ENCODE data around the gene IL17REL. TPM values are rescaled to one million over a fixed set of nuclear protein-coding genes. Genes with fewer than 3 reads are reported as not detected.

The IL17REL gene
- total RNA-seq, 1 experiment from 2014 or later: not detected

- no peak overlapping the region for H3K27ac Mint-ChIP-seq (ENCODE audit: unreplicated experiment)
- ChIA-PET POLR2A (no interaction called here), CTCF (interaction anchor here (0.8 kb wide), 1 partner anchor 9 kb away, joined by 4 read pairs; no protein-coding TSS in a partner anchor)
- H3K36me3 Mint-ChIP-seq (ENCODE audit: insufficient read depth, unreplicated experiment): no peaks in the 10 kb centered on the region
- peaks cover 8% of the 10 kb centered on the region for H3K27me3 Mint-ChIP-seq (ENCODE audit: insufficient read depth, unreplicated experiment)
- TF ChIP-seq, protein P1, sequence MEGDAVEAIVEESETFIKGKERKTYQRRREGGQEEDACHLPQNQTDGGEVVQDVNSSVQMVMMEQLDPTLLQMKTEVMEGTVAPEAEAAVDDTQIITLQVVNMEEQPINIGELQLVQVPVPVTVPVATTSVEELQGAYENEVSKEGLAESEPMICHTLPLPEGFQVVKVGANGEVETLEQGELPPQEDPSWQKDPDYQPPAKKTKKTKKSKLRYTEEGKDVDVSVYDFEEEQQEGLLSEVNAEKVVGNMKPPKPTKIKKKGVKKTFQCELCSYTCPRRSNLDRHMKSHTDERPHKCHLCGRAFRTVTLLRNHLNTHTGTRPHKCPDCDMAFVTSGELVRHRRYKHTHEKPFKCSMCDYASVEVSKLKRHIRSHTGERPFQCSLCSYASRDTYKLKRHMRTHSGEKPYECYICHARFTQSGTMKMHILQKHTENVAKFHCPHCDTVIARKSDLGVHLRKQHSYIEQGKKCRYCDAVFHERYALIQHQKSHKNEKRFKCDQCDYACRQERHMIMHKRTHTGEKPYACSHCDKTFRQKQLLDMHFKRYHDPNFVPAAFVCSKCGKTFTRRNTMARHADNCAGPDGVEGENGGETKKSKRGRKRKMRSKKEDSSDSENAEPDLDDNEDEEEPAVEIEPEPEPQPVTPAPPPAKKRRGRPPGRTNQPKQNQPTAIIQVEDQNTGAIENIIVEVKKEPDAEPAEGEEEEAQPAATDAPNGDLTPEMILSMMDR (IDR thresholded peaks at IDR 0.05; ENCODE audit: insufficient read depth in 1 of 2, low read depth in 1 of 2, low read length in 1 of 2, severe bottlenecking in 1 of 2, unreplicated experiment in 1 of 2): no peak
- Histone ChIP-seq H3K36me3 (ENCODE audit: control insufficient read depth, insufficient read depth, low read length) (no peaks in the 10 kb centered on the region), H3K4me3 (ENCODE audit: low read depth, low read length) (no peak overlapping the region), H3K9me3 (0 out of 2 replicates have a peak, but pooled peaks cover 6% of the 10 kb centered on the region), H3K4me1 (no peaks in the 10 kb centered on the region), H3K27me3 (replicated peaks; ENCODE audit: control insufficient read depth, insufficient read depth, low read length) (no peaks in the 10 kb centered on the region)
- intact Hi-C loops (cut with micrococcal nuclease; ENCODE audit: unreplicated experiment): loop anchor here (10.0 kb wide), 1 partner anchor 55 kb away; no protein-coding TSS in a partner anchor
- H3K4me3 Mint-ChIP-seq (ENCODE audit: unreplicated experiment): no peak overlapping the region
- peaks cover 10% of the 10 kb centered on the region for H3K9me3 Mint-ChIP-seq (ENCODE audit: unreplicated experiment)
- no TSS peak for BruUV-seq (replicated peaks)
- no peak for DNase-seq
- no peaks in the 10 kb centered on the region for H3K4me1 Mint-ChIP-seq (ENCODE audit: low read depth, unreplicated experiment)
These were observed 27.3 kb upstream of the IL17REL start for GRCh38 chr22:50039669-50040443.

DNA sequence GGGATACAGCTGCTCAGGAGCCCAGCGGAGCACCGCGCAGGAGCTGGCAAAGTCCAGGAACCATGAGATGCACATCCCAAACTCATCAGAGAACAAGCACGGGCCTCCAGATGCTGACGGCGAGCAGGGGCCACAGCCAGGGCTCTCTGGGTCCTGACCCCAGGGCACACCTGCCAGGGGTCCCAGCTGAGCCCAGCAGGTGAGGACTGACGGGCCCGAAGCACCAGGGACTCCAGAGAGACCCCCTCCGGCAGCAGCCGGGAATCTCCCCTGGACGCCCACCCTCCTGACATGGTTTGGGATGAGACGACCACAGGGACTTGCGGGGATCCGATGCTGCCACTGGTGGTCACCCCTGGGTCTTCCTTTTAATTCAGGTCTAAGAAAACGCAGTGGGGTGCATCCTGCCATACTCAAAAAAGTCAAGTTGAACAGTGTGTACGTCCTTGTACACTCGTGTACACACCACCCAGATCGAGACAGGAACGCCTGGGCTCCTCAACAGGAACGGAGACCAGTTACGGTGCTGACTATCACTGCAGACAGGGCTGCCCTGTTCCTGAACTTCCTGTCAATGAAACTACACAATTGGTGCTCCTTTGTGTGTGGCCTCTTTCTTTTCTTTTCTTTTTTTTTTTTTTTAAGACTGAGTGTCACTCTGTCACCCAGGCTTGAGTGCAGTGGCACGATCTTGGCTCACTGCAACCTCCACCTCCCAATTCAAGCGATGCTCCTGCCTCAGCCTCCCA is 23.6 kb upstream of the IL17REL start:
- H3K27ac Mint-ChIP-seq (ENCODE audit: unreplicated experiment): no peak overlapping the region
- H3K9me3 Mint-ChIP-seq (ENCODE audit: unreplicated experiment): no peaks in the 10 kb centered on the region
- Histone ChIP-seq H3K4me1 (no peaks in the 10 kb centered on the region), H3K9me3 (0 out of 2 replicates have a peak, but pooled peaks cover 6% of the 10 kb centered on the region), H3K4me3 (ENCODE audit: low read depth, low read length) (no peak overlapping the region), H3K36me3 (ENCODE audit: control insufficient read depth, insufficient read depth, low read length) (no peaks in the 10 kb centered on the region), H3K27me3 (replicated peaks; ENCODE audit: control insufficient read depth, insufficient read depth, low read length) (no peaks in the 10 kb centered on the region)
- TF ChIP-seq, protein P1 (IDR thresholded peaks at IDR 0.05; ENCODE audit: insufficient read depth in 1 of 2, low read depth in 1 of 2, low read length in 1 of 2, severe bottlenecking in 1 of 2, unreplicated experiment in 1 of 2): no peak
- intact Hi-C loops (cut with micrococcal nuclease; ENCODE audit: unreplicated experiment): loop anchor here (10.0 kb wide), 1 partner anchor 51 kb away; no protein-coding TSS in a partner anchor
- CTCF ChIA-PET: interaction anchor here (0.6 kb wide), 1 partner anchor 333 kb away, joined by 4 read pairs; no protein-coding TSS in a partner anchor
- H3K4me1 Mint-ChIP-seq (ENCODE audit: low read depth, unreplicated experiment): no peaks in the 10 kb centered on the region
- POLR2A ChIA-PET: no interaction called here
- no TSS peak for BruUV-seq (replicated peaks)
- H3K4me3 Mint-ChIP-seq (ENCODE audit: unreplicated experiment): no peak overlapping the region
- H3K27me3 Mint-ChIP-seq (ENCODE audit: insufficient read depth, unreplicated experiment): no peaks in the 10 kb centered on the region
- no peak for DNase-seq
- H3K36me3 Mint-ChIP-seq (ENCODE audit: insufficient read depth, unreplicated experiment): no peaks in the 10 kb centered on the region

DNA sequence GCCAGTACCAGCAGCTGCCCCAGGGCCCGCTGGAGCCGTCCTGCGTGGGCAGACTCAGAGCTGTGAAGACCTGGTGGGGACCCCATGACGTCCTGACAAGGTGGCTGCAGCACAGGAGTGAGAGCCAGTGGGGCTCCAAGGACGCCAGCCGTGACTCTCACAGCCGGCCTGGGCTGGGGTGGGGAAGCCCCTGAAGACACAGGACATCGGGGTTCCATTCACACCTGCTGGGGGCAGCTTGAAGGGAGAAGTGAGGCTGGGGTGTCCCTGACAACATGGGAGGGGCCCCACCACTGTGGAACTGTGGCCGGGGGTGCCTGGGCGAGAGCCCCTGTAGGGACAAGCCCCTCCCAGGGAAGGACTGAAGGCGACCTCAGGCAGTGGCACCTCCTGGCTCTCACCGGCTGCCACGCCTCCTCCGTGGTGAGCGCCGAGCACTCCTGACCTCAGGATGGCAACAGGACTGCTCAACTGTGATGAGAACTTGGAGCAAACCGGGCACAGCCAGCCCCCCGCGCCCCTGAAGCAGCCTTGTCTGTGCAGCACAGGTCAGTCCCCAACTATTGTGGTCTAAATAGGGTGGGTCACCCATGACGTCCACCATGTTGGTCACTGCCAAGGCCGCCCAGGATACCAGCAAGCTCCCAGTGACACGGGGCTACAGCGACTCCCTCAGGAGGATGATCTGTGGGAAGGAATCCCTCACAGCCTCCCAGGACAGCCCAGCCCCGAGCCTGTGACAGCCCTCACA is 22.7 kb upstream of the IL17REL start:
- Mint-ChIP-seq H3K27me3 (ENCODE audit: insufficient read depth, unreplicated experiment) (no peaks in the 10 kb centered on the region), H3K4me1 (ENCODE audit: low read depth, unreplicated experiment) (no peaks in the 10 kb centered on the region), H3K36me3 (ENCODE audit: insufficient read depth, unreplicated experiment) (no peaks in the 10 kb centered on the region), H3K4me3 (ENCODE audit: unreplicated experiment) (no peak overlapping the region), H3K27ac (ENCODE audit: unreplicated experiment) (no peak overlapping the region), H3K9me3 (ENCODE audit: unreplicated experiment) (no peaks in the 10 kb centered on the region)
- TF ChIP-seq, protein P1 (IDR thresholded peaks at IDR 0.05; ENCODE audit: insufficient read depth in 1 of 2, low read depth in 1 of 2, low read length in 1 of 2, severe bottlenecking in 1 of 2, unreplicated experiment in 1 of 2): no peak
- Histone ChIP-seq H3K36me3 (ENCODE audit: control insufficient read depth, insufficient read depth, low read length) (no peaks in the 10 kb centered on the region), H3K9me3 (0 out of 2 replicates have a peak, but pooled peaks cover 6% of the 10 kb centered on the region), H3K4me1 (no peaks in the 10 kb centered on the region), H3K4me3 (ENCODE audit: low read depth, low read length) (no peak overlapping the region), H3K27me3 (replicated peaks; ENCODE audit: control insufficient read depth, insufficient read depth, low read length) (no peaks in the 10 kb centered on the region)
- ChIA-PET CTCF (no interaction called here), POLR2A (no interaction called here)
- no TSS peak for BruUV-seq (replicated peaks)
- intact Hi-C loops (cut with micrococcal nuclease; ENCODE audit: unreplicated experiment): loop anchor here (10.0 kb wide), 1 partner anchor 51 kb away; no protein-coding TSS in a partner anchor
- no peak for DNase-seq

All from Caco-2 (cell line).